WI38 (cell line): ENCODE data around the gene ITPK1.
"Not testable (repeated sequence)": the region's sequence is repeated elsewhere in the genome, so short reads cannot be mapped to it uniquely, and the experiment has no call there.

ENCODE experiments used
- H3K4me3 ChIP-seq: 2 replicates; pipeline ENCODE4 v1.5.1; 2011; ENCODE audit warnings: low read depth, mild to moderate bottlenecking, control low read depth, low read length
- TF ChIP-seq, protein P1 (sequence below): IDR thresholded peaks from 2 replicates; pipeline ENCODE4 v1.5.1; 2012; ENCODE audit warnings: low read depth, mild to moderate bottlenecking, control low read depth, low read length

ITPK1 gene

DNA sequence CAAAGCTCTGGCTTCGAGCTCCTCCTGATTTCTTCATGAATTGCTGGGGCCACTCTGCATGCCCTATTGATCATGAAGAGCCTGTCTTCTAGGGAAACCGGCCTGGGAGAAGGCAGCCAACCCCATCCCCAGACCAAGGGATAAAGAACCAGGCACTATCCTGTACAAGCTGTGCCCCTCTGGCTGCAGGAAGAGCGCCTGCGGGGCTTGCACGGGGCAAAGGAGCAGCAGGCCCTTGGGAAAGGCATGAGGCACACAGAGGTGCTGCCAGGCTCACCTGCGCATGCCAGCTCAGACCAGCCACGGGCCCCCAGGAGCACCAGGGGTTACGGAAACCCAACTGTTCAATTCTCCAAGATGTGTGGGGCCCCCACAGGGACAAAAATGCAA is 2.1 kb downstream of the ITPK1 start:
- no peak overlapping the region for H3K4me3 ChIP-seq

DNA sequence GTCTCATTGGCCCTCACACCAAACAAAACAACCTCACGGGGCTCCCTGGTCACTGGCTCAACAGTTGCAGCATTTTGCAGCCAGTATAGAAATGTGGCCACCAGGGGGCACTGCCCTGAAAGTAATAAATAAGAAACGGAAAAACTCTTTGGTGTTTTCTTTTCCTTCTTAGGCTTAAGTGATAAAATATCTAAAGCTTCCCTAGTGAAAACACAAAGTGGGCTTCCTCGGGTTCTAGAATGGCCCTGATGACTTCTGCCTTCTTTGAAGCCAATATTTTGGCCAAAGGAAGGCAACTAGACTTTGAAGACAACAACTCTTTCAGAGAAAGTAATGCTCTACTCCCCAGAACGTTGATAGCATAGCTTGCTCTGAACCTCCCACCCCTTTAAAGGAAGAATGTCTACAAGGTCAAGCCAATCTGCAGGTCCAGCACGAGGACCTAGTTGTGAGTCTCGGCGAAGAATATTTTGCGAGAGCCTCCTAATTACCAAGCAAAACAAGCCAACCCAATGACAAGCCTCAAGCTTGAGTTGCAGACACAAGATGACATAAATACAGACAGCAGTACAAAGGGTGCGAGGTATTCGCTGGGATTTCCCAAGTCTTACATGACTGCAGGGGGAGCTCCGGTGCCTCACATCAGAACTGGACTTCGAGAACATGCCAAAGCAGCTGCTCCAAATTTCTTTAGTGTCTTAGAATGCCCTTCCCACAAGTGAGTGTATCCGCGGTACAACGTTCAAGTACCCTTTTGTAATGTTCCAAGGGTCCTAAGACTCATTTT is 2.6 kb downstream of the ITPK1 start:
- H3K4me3 ChIP-seq: 0 out of 2 replicates have a peak overlapping the region, but pooled peaks have one; percentile 10

More for the DNA sequence above, 2.1 kb downstream of the ITPK1 start:
- TF ChIP-seq, protein P1, sequence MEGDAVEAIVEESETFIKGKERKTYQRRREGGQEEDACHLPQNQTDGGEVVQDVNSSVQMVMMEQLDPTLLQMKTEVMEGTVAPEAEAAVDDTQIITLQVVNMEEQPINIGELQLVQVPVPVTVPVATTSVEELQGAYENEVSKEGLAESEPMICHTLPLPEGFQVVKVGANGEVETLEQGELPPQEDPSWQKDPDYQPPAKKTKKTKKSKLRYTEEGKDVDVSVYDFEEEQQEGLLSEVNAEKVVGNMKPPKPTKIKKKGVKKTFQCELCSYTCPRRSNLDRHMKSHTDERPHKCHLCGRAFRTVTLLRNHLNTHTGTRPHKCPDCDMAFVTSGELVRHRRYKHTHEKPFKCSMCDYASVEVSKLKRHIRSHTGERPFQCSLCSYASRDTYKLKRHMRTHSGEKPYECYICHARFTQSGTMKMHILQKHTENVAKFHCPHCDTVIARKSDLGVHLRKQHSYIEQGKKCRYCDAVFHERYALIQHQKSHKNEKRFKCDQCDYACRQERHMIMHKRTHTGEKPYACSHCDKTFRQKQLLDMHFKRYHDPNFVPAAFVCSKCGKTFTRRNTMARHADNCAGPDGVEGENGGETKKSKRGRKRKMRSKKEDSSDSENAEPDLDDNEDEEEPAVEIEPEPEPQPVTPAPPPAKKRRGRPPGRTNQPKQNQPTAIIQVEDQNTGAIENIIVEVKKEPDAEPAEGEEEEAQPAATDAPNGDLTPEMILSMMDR: no peak

DNA sequence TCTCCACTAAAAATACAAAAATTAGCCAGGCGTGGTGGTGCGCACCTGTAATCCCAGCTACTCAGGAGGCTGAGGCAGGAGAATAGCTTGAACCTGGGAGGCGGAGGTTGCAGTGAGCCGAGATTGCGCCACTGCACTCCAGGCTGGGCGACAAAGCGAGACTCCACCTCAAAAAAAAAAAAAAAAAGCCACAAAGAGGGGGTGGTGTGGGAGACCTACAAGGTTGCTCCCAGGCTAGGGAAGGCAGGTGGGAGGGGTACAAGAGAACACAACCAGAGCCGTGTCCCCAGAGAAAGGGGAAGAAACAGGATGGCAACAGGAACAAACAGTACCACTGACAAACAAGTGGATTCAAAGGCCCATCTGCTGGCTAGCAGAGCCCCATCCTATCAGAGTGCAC is 4.2 kb downstream of the ITPK1 start:
- not testable (repeated sequence) for H3K4me3 ChIP-seq

More for the DNA sequence above, 2.6 kb downstream of the ITPK1 start:
- TF ChIP-seq, protein P1: peak; percentile 65

DNA sequence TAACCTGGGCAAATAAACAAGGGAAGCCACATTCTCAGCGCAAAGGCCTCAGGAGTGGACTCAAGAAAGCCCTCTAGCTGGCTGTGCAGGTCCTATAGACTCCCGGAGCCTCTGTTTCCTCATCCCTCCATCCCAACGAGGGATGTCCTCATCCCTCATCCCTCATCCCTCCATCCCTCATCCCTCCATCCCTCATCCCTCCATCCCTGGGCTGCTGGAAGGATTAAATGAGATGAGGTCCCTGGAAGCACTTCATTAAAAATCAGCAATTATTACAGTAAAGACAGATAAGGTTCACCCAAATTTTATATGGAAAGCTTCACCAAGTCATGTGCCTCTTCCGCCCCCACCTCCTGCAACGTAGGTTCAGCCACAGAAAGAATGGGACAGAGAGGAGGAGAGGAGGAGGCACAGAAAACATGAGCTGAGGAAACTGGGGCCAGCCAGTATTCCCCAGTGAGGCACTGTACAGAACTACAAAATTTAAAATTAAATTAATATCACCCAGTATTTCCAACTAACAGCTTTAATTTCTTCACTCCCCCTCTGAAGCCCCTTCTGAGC is 4.8 kb downstream of the ITPK1 start:
- TF ChIP-seq, protein P1: no peak
- H3K4me3 ChIP-seq: no peak overlapping the region

DNA sequence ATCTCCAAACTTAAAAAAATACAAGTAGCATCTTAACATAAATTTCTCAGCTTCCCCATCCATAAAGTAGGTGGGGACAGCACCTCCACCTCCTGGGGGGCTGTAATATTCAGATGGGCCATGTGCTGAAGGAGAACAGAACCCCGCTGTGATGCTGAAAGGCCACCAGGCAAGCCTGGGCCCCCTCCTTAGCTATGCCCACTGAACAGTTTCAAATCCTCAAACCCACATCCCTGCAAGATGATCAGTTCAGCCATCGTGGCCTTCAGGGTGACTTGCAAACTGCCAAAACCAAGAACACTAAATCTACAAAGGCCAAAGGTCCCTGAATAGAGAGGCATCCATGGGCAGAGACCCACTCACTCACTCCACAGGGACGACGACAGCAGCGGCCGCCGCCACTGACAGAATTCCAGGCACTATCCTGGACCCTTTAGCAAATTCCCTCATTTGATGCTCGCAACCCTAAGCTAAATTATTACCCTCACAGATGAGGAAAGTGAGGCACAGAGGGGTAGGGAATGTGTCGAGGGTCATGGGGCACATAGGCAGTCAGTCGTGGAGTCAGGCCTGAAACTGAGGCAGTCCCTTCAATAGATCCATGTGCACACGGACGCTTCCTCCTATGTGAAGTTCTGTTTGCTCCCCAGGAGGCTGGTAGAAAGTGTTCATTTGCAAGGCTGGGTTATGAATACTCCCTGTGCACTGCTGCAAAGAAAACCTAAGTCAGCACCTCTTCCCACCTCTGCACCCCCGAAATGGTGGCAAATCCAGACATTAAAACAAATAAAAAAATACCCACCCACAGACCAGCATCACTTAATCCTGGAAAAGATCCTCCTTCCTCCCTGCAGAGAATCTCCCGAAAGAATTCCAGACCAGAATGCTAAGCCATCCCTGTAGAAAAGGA is 5.9 kb downstream of the ITPK1 start:
- TF ChIP-seq, protein P1: no peak
- H3K4me3 ChIP-seq: no peak overlapping the region

DNA sequence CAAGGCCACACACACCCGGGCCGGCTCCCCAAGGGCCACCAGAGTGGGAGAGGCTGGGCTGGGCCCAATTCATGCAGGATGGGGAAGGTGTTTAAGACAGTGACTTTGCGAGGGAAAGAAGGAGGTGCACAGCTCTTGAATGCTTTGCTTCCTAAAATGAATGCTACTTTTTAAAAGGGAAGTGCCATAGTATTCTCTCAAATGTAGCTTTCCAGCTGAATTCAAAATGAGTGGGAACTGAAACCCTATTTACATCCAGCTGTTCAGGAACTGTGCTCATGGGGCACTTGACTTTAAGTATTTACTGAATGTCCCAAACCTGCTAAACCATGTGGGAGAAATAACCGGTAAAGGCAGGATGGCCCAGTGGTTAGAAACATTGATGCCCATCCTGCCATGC is 7.6 kb downstream of the ITPK1 start:
- TF ChIP-seq, protein P1: no peak
- no peak overlapping the region for H3K4me3 ChIP-seq

DNA sequence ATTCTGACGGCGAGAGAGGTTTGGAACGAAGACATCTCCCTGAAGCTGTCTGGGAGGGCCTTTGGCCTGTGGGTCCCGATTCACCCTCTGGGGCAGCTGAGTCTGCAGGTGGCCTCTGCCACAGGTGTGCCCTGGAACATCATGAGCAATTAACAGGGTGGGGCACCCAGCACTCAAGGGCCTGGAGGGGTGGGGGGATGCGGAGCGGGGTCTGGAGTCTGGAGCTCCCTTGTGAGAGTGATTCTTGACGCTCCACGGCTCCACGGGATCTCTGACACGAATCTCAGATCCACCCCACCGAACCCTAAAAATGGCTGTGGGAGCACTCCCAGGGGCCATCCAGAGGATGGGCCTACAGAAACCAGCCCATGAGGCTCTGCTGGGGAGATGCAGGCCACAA is 8.3 kb downstream of the ITPK1 start:
- H3K4me3 ChIP-seq: no peak overlapping the region
- TF ChIP-seq, protein P1: no peak
